ENCODE data around the gene RAB3GAP1. TPM values are rescaled to one million over a fixed set of nuclear protein-coding genes. Genes with fewer than 3 reads are reported as not detected.

Gene RAB3GAP1
- polyA plus RNA-seq, 1 of the 3 experiments (the other 2 are of a cell fraction) = 10.9 TPM

- H2AFZ ChIP-seq (ENCODE audit: low read depth) = no peak overlapping the region
Observed at GRCh38 chr2:135208016-135208415, 155.9 kb downstream of the RAB3GAP1 start.

GRCh38 chr2:135212757-135213156, 160.7 kb downstream of the RAB3GAP1 start:
- CTCF ChIA-PET = interaction anchor here (0.8 to 1.4 kb wide), 2 partner anchors 14 to 19 kb away, joined by 3 to 5 read pairs; no protein-coding TSS in a partner anchor
- H3K27me3 ChIP-seq (ENCODE audit: insufficient read depth) = no peaks in the 10 kb centered on the region
- H3K36me3 ChIP-seq (replicated peaks in 1 of 2; ENCODE audit: control insufficient read depth in 1 of 2, insufficient read depth in 2 of 2, low read length in 1 of 2) = peaks cover 0 to 5% of the 10 kb centered on the region in 2 experiments
- no peak overlapping the region for H3K4me3 ChIP-seq (ENCODE audit: low read depth in 2 of 2, low read length in 1 of 2)
- POLR2A ChIA-PET = no interaction called here
- no peaks in the 10 kb centered on the region for H3F3A ChIP-seq (replicated peaks; ENCODE audit: insufficient read depth)
- no peak overlapping the region for H3K27ac ChIP-seq (ENCODE audit: low read depth in 2 of 2, low read length in 1 of 2)
- no peak for DNase-seq
- H3K9me2 ChIP-seq = no peaks in the 10 kb centered on the region
- no peak overlapping the region for H3K4me2 ChIP-seq
- no peaks in the 10 kb centered on the region for H3K79me2 ChIP-seq (ENCODE audit: insufficient read depth)
- H4K20me1 ChIP-seq (ENCODE audit: insufficient read depth) = no peaks in the 10 kb centered on the region
- peaks cover 0 to 4% of the 10 kb centered on the region in 2 experiments; a peak in 2 of 4 replicates for H3K4me1 ChIP-seq (ENCODE audit: control insufficient read depth in 1 of 2, insufficient read depth in 2 of 2, low read depth in 1 of 2, low read length in 1 of 2)
- H3K9ac ChIP-seq = no peak overlapping the region
- TF ChIP-seq MAX (IDR thresholded peaks at IDR 0.05; ENCODE audit: low read depth) (no peak), NFIC (IDR thresholded peaks at IDR 0.05; ENCODE audit: borderline replicate concordance) (no peak), FOXJ3 (CRISPR knock-in tag; IDR thresholded peaks at IDR 0.05) (no peak), GABPA (IDR thresholded peaks at IDR 0.05; ENCODE audit: low read depth) (no peak), ZBTB33 (IDR thresholded peaks at IDR 0.05; ENCODE audit: borderline replicate concordance, low read depth) (no peak)
- H2AFZ ChIP-seq (ENCODE audit: low read depth) = no peak overlapping the region
- no peaks in the 10 kb centered on the region for H3K9me3 ChIP-seq
- 96% methylated on average over 2 of the region's 2 CpGs for WGBS (ENCODE audit: low lambda C conversion rate)

More at GRCh38 chr2:135208016-135208415, 155.9 kb downstream of the RAB3GAP1 start:
- DNase-seq = no peak
- CTCF ChIA-PET = no interaction called here
- Histone ChIP-seq H3K27me3 (ENCODE audit: insufficient read depth) (no peaks in the 10 kb centered on the region), H3K27ac (ENCODE audit: low read depth in 2 of 2, low read length in 1 of 2) (no peak overlapping the region), H3K9me2 (no peaks in the 10 kb centered on the region), H3K4me1 (ENCODE audit: control insufficient read depth in 1 of 2, insufficient read depth in 2 of 2, low read depth in 1 of 2, low read length in 1 of 2) (peaks cover 0 to 4% of the 10 kb centered on the region in 2 experiments; a peak in 2 of 4 replicates), H3K79me2 (ENCODE audit: insufficient read depth) (no peaks in the 10 kb centered on the region), H3F3A (replicated peaks; ENCODE audit: insufficient read depth) (no peaks in the 10 kb centered on the region), H3K36me3 (replicated peaks in 1 of 2; ENCODE audit: control insufficient read depth in 1 of 2, insufficient read depth in 2 of 2, low read length in 1 of 2) (peaks cover 0 to 2% of the 10 kb centered on the region in 2 experiments), H3K4me3 (ENCODE audit: low read depth in 2 of 2, low read length in 1 of 2) (no peak overlapping the region), H3K9ac (no peak overlapping the region), H3K9me3 (no peaks in the 10 kb centered on the region), H4K20me1 (ENCODE audit: insufficient read depth) (no peaks in the 10 kb centered on the region), H3K4me2 (no peak overlapping the region)
- POLR2A ChIA-PET = no interaction called here
- 70% methylated on average over 2 of the region's 2 CpGs for WGBS (ENCODE audit: low lambda C conversion rate)
- TF ChIP-seq ELF1 (IDR thresholded peaks at IDR 0.05) (no peak), YY1 (IDR thresholded peaks at IDR 0.05; ENCODE audit: low read depth) (no peak), SIN3A (IDR thresholded peaks at IDR 0.05; ENCODE audit: borderline replicate concordance, low read depth, low read length) (no peak), GABPA (IDR thresholded peaks at IDR 0.05; ENCODE audit: low read depth) (no peak), NRF1 (IDR thresholded peaks at IDR 0.05; ENCODE audit: low read depth, low read length) (no peak), USF2 (IDR thresholded peaks at IDR 0.05; ENCODE audit: borderline replicate concordance, low read depth, low read length) (no peak), RCOR1 (IDR thresholded peaks at IDR 0.05; ENCODE audit: low read length) (no peak), USF1 (IDR thresholded peaks at IDR 0.05; ENCODE audit: borderline replicate concordance, low read depth) (no peak), CHD2 (IDR thresholded peaks at IDR 0.05; ENCODE audit: low read length, partially characterized antibody) (no peak), ZBTB33 (IDR thresholded peaks at IDR 0.05; ENCODE audit: borderline replicate concordance, low read depth) (no peak), GATA2 (CRISPR knock-in tag; IDR thresholded peaks at IDR 0.05) (no peak), POLR2AphosphoS5 (IDR thresholded peaks at IDR 0.05; ENCODE audit: low read depth, low read length) (no peak), RAD21 (IDR thresholded peaks at IDR 0.05; ENCODE audit: low read length) (no peak)

All from SK-N-SH (cell line).